Upper lobe of right lung (tissue), 1 donor: Measurements from ENCODE around the gene CYRIA. TPM values are rescaled to one million over a fixed set of nuclear protein-coding genes. Genes with fewer than 3 reads are reported as not detected.

Experiments
- ATAC-seq: fragments of 200-7000 bp; cut with Tn5 transposase; one replicate; pipeline ENCODE4 v1.9.1; 2020; ENCODE audit warnings: mild to moderate bottlenecking, moderate library complexity
- DNase-seq: peaks from one replicate; pipeline ENCODE4 v3.0.0-alpha.2; 2020
- H3K27ac ChIP-seq: fragments of 200-600 bp; one replicate; pipeline ENCODE4 v1.8.0; 2022
- H3K27me3 ChIP-seq: fragments of 200-600 bp; one replicate; pipeline ENCODE4 v1.8.0; 2022; ENCODE audit warnings: mild to moderate bottlenecking
- H3K36me3 ChIP-seq: fragments of 200-600 bp; one replicate; pipeline ENCODE4 v1.8.0; 2022
- H3K4me1 ChIP-seq: fragments of 200-600 bp; one replicate; pipeline ENCODE4 v1.8.0; 2022
- H3K4me3 ChIP-seq: fragments of 200-600 bp; one replicate; pipeline ENCODE4 v1.8.0; 2022; ENCODE audit warnings: mild to moderate bottlenecking
- H3K9me3 ChIP-seq: fragments of 200-600 bp; one replicate; pipeline ENCODE4 v1.8.0; 2022
- intact Hi-C: fragments of 100-400 bp; cut with DNase I; formaldehyde crosslinking; loops from one replicate; pipeline ENCODE4 v1.11.0; 2022
- total RNA-seq: library from RNA; stranded (reverse); fragmentation: NEBNext Ultra II Directional; extraction: Animal tissue kit (Norgen Biotek cat#: 25700); gene quantifications from one replicate; pipeline ENCODE4 v1.2.1, GENCODE V29; 2021
- TF ChIP-seq, protein P1 (sequence below): fragments of 200-600 bp; IDR thresholded peaks from one replicate; pipeline ENCODE4 v1.8.0; 2022; ENCODE audit warnings: antibody characterized with exemption
- donor health status: DM: no; HTN: yes; CAD: no; lungs with severe emphysema.

The CYRIA gene
- total RNA-seq, 1 donor from 2014 or later, result 24.2 TPM

DNA sequence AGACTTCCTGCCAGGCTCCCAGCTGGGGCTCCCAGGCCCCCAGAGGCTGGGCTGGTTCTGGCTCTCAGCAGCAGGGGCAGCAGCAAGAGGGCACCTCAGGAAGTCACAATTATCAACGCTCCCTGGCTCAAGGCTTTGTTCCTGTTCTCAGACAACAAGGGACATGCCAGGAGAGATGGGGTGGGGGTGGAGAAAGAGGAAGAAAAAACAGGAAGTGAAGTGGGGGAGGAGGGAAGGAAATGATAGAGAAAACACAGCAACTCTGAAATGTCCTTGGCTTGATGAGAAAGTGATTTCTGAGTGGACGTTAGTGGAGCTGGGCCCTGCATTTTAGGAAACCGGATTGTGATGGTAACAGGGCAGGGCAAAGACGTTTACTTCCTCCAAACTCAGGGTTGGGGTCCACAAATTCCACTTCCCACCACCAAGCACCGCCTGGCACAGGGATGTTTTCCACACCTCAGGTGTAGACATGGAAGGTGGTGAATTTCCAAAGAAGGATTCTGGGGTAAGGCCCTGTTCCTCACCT, 40.4 kb downstream of the CYRIA start:
- Histone ChIP-seq H3K4me1 (peaks cover 73% of the 10 kb centered on the region), H3K9me3 (no peaks in the 10 kb centered on the region), H3K27me3 (no peaks in the 10 kb centered on the region), H3K4me3 (no peak overlapping the region), H3K27ac (peak overlapping the region; percentile 81), H3K36me3 (peaks cover 6% of the 10 kb centered on the region)
- intact Hi-C loops, result no loop called here
- TF ChIP-seq, protein P1, sequence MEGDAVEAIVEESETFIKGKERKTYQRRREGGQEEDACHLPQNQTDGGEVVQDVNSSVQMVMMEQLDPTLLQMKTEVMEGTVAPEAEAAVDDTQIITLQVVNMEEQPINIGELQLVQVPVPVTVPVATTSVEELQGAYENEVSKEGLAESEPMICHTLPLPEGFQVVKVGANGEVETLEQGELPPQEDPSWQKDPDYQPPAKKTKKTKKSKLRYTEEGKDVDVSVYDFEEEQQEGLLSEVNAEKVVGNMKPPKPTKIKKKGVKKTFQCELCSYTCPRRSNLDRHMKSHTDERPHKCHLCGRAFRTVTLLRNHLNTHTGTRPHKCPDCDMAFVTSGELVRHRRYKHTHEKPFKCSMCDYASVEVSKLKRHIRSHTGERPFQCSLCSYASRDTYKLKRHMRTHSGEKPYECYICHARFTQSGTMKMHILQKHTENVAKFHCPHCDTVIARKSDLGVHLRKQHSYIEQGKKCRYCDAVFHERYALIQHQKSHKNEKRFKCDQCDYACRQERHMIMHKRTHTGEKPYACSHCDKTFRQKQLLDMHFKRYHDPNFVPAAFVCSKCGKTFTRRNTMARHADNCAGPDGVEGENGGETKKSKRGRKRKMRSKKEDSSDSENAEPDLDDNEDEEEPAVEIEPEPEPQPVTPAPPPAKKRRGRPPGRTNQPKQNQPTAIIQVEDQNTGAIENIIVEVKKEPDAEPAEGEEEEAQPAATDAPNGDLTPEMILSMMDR, result no peak
- DNase-seq (peak; percentile 67), ATAC-seq (peak; percentile 76)

GRCh38 chr2:16624436-16624780, 41.2 kb downstream of the CYRIA start:
- no peak overlapping the region for H3K4me3 ChIP-seq
- H3K9me3 ChIP-seq, result no peaks in the 10 kb centered on the region
- H3K4me1 ChIP-seq, result peaks cover 71% of the 10 kb centered on the region
- H3K27ac ChIP-seq, result peak overlapping the region; percentile 81
- DNase-seq, result no peak
- no peak for ATAC-seq
- intact Hi-C loops, result no loop called here
- peaks cover 9% of the 10 kb centered on the region for H3K36me3 ChIP-seq
- TF ChIP-seq, protein P1, result no peak
- no peaks in the 10 kb centered on the region for H3K27me3 ChIP-seq

DNA sequence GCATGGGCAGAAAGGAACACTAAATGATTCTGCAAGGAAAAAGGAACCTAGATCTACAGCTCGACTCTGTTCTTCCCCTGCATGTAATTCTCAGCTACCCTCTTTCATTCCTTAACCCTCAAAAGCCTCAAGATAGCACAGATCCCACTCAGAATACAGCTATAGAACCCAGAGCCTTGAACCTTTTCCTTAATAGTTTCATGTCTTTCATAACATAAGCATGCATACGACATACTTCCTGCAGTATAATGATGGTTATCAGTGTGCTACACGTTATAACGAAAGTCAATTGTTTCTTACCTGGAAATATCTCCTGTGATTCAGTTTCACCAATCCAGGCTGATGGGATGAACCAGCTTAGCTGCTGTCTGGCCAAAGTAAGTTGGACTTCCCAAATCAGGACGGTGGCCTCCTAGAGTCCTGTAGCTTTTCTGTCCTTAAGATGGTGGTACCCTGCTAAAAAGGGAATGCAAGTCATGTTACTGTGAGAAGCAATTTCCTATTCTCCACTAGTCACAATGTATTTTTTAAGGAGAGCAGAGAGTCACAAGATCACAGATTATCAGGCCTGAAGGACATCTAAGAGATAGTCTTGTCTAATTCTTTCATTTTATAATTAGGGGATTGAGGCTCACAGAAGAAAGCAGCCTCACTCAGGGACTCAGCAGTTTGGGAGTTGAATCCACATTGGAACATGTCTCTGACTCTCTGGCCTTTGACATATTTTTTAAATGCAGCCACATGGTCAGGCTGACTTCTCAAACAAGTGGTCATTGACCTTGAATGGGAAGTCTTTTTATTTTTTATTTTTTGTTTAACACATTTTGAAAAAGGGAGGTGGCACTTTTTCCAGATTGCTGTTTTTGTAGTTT, 41.8 kb downstream of the CYRIA start:
- H3K27ac ChIP-seq, result peak overlapping the region; percentile 81
- H3K36me3 ChIP-seq, result peaks cover 6% of the 10 kb centered on the region
- intact Hi-C loops, result no loop called here
- peaks cover 68% of the 10 kb centered on the region for H3K4me1 ChIP-seq
- TF ChIP-seq, protein P1, result no peak
- no peaks in the 10 kb centered on the region for H3K27me3 ChIP-seq
- no peak overlapping the region for H3K4me3 ChIP-seq
- no peaks in the 10 kb centered on the region for H3K9me3 ChIP-seq
- ATAC-seq (no peak), DNase-seq (no peak)

DNA sequence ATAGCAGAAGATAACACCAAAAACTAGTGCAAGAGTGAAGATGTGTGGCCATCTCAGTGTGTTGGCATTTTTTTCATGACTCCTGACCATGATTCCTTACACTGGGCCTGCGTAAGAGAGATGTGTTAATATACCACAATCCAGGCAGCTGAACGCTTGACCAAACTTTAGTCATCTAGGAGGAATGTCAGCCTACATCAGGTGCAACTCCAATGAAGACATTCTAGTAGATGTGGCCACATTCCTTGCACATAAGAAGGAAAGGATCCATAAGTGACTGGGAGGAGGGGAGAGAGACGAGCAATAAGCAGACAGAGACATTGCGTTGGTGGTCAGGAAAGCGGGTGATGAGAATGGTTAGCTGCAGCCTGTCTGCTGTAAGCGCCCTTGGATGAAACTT, 42.6 kb downstream of the CYRIA start:
- intact Hi-C loops, result no loop called here
- Histone ChIP-seq H3K27me3 (no peaks in the 10 kb centered on the region), H3K4me1 (peaks cover 67% of the 10 kb centered on the region), H3K27ac (peak overlapping the region; percentile 58), H3K36me3 (peaks cover 9% of the 10 kb centered on the region), H3K4me3 (no peak overlapping the region), H3K9me3 (no peaks in the 10 kb centered on the region)
- DNase-seq, result no peak
- peak; percentile 22 for ATAC-seq
- TF ChIP-seq, protein P1, result no peak

GRCh38 chr2:16622399-16622968, 43.1 kb downstream of the CYRIA start:
- intact Hi-C loops, result no loop called here
- DNase-seq, result no peak
- peak; percentile 49 for ATAC-seq
- Histone ChIP-seq H3K36me3 (peaks cover 9% of the 10 kb centered on the region), H3K9me3 (no peaks in the 10 kb centered on the region), H3K27me3 (no peaks in the 10 kb centered on the region), H3K4me1 (peaks cover 67% of the 10 kb centered on the region), H3K27ac (peak overlapping the region; percentile 58), H3K4me3 (no peak overlapping the region)
- TF ChIP-seq, protein P1, result no peak
